ENCODE results near the gene RNF222. TPM values are rescaled to one million over a fixed set of nuclear protein-coding genes. Genes with fewer than 3 reads are reported as not detected.

The RNF222 gene
- not detected in 5 replicates for total RNA-seq (2022; extraction: Qiagen RNA extraction; ENCODE audit: low read depth)

GRCh38 chr17:8397636-8398035 lies at the start of gene RNF222:
Gene RNF222 (minus strand): TSS chr17:8397827. CDS start chr17:8393461, 4,366 bp downstream.

GRCh38 chr17:8435245-8436168 lies 37.9 kb upstream of the RNF222 start, which contains the start of gene NDEL1:
Gene NDEL1 (plus strand): TSS chr17:8435884. CDS start chr17:8444272, 8,388 bp downstream.

DNA sequence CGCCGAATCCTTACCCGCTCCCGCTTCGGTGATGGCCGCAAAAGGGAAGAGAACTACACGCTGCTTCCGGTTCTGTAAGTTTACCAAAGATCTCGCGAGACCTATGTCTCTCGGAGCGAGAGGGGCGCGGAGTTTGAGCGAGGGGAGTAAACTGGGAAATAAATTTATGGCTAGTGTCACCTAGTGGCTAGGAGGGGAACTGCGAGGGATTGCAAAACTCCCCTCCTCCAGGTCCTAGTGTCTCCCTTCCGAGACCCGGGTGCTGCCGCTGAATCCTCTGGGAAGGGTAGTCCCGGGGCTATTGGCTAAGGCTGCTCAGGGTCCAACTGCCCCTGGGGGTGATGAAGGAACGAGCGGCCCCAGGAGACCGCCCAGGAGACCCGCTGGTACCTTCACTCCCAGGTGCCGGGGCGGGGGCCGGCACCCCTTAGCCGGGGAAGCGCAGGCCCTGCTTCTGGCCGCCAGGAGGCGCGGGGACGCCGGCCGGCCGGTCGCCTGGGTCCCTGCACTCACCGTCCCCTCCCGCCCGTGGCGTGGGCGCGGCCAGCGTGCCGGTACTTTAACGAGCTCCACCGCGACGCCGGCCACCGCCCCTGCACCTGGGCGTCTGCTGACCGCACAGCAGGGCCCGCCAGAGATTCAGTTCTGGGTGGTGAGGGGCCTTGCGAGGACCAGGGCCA lies 14.3 kb downstream of the RNF222 start, which contains the start of gene RPL26:
Gene RPL26 (minus strand): TSS at position 51 of the 680 bp plus-strand sequence. CDS start 883 bp downstream, outside the sequence.

GRCh38 chr17:8376271-8377067 lies 21.2 kb downstream of the RNF222 start, which contains the start of gene KRABD2:
Gene KRABD2 (minus strand): TSS chr17:8376704.

Other genes with a start within 250 kb of the RNF222 start
- gene PER1, start 245.4 kb downstream of the RNF222 start, total RNA-seq (2022; extraction: Qiagen RNA extraction; ENCODE audit: low read depth): 22.7 to 29.3 TPM (median 25.0 TPM) in 5 replicates
- 21.3 to 31.2 TPM (median 26.8 TPM) in 5 replicates for gene VAMP2, start 234.9 kb downstream of the RNF222 start, total RNA-seq (2022; extraction: Qiagen RNA extraction; ENCODE audit: low read depth)
- 17.5 to 22.1 TPM (median 20.1 TPM) in 5 replicates for gene TMEM107, start 221.4 kb downstream of the RNF222 start, total RNA-seq (2022; extraction: Qiagen RNA extraction; ENCODE audit: low read depth)
- gene BORCS6, start 207.6 kb downstream of the RNF222 start, total RNA-seq (2022; extraction: Qiagen RNA extraction; ENCODE audit: low read depth): 5.6 to 8.8 TPM (median 7.6 TPM) in 5 replicates
- 139 to 152 TPM (median 146 TPM) in 5 replicates for gene AURKB, start 187.3 kb downstream of the RNF222 start, total RNA-seq (2022; extraction: Qiagen RNA extraction; ENCODE audit: low read depth)
- 11.5 to 18.6 TPM (median 15.1 TPM) in 5 replicates for gene CTC1, start 149.8 kb downstream of the RNF222 start, total RNA-seq (2022; extraction: Qiagen RNA extraction; ENCODE audit: low read depth)
- 41.2 to 50.2 TPM (median 48.6 TPM) in 5 replicates for gene PFAS, start 148.5 kb downstream of the RNF222 start, total RNA-seq (2022; extraction: Qiagen RNA extraction; ENCODE audit: low read depth)
- 39.8 to 50.9 TPM (median 44.1 TPM) in 5 replicates for gene RANGRF, start 109.2 kb downstream of the RNF222 start, total RNA-seq (2022; extraction: Qiagen RNA extraction; ENCODE audit: low read depth)
- gene SLC25A35, start 102.4 kb downstream of the RNF222 start, total RNA-seq (2022; extraction: Qiagen RNA extraction; ENCODE audit: low read depth): 4.8 to 7.2 TPM (median 6.7 TPM) in 5 replicates
- not detected in 5 replicates for gene ARHGEF15, start 87.6 kb downstream of the RNF222 start, total RNA-seq (2022; extraction: Qiagen RNA extraction; ENCODE audit: low read depth)
- gene ODF4, start 58.0 kb downstream of the RNF222 start, total RNA-seq (2022; extraction: Qiagen RNA extraction; ENCODE audit: low read depth): not detected in 5 replicates
- 3,549 to 4,766 TPM (median 3,710 TPM) in 5 replicates for gene RPL26, start 14.6 kb downstream of the RNF222 start, total RNA-seq (2022; extraction: Qiagen RNA extraction; ENCODE audit: low read depth)
- gene NDEL1, start 38.1 kb upstream of the RNF222 start, total RNA-seq (2022; extraction: Qiagen RNA extraction; ENCODE audit: low read depth): 54.6 to 66.7 TPM (median 65.1 TPM) in 5 replicates
- 16.9 to 24.2 TPM (median 20.1 TPM) in 5 replicates for gene MYH10, start 232.9 kb upstream of the RNF222 start, total RNA-seq (2022; extraction: Qiagen RNA extraction; ENCODE audit: low read depth)

Data from A549 treated with GW870086 at 1 μM for 4 hours (cell line).